Transverse colon (tissue), 4 donors: ENCODE measurements around the gene FAM240B.

Source experiments
- EP300 ChIP-seq: sonication (generic); formaldehyde crosslinking; IDR thresholded peaks from one replicate; pipeline ENCODE4 v1.6.1; 2017; ENCODE audit warnings: antibody characterized with exemption, low read depth
- POLR2A ChIP-seq: fragments of 450-650 bp; IDR thresholded peaks from one replicate; pipeline ENCODE4 v1.6.1; 2016; ENCODE audit warnings: antibody characterized with exemption, mild to moderate bottlenecking, moderate library complexity
- POLR2AphosphoS5 ChIP-seq, 3 donors: sonication (generic); formaldehyde crosslinking; IDR thresholded peaks; one replicate each; pipeline ENCODE4 v1.6.1; 2016; ENCODE audit warnings: antibody characterized with exemption in 3 of 3
- TF ChIP-seq, protein P1 (sequence below), 5 experiments: fragments of 200-600 bp in 3 of 5; fragments of 450-650 bp in 2 of 5; sonication (generic) in 3 of 5; IDR thresholded peaks; 1 replicate in 2 of 5; 2 replicates in 3 of 5; pipeline ENCODE4 v1.5.1; 2016 to 2017; ENCODE audit warnings: antibody characterized with exemption in 5 of 5, inconsistent platforms in 3 of 5, mild to moderate bottlenecking in 2 of 5, moderate library complexity in 1 of 5

DNA sequence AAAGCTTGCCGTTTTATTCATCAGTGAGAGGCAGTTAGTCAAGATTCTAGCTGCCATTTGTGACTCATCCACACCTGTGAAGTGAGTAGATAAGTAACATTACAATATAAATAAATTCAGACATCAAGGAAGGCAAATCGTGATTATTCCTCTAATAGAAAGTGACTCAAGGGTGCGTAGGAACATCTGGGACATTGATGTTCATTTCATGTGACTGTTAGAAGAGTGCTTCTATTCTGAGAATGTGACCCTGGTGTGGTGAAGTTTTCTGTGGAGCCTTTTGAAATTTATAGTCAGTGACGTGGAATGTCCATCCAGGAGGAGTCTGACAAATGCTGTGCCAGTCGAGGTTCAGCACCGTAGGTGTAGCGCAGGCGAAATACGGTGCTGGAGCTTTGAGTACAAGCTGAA, 48.4 kb upstream of the FAM240B start:
- no peak for TF ChIP-seq EP300
- TF ChIP-seq, protein P1, sequence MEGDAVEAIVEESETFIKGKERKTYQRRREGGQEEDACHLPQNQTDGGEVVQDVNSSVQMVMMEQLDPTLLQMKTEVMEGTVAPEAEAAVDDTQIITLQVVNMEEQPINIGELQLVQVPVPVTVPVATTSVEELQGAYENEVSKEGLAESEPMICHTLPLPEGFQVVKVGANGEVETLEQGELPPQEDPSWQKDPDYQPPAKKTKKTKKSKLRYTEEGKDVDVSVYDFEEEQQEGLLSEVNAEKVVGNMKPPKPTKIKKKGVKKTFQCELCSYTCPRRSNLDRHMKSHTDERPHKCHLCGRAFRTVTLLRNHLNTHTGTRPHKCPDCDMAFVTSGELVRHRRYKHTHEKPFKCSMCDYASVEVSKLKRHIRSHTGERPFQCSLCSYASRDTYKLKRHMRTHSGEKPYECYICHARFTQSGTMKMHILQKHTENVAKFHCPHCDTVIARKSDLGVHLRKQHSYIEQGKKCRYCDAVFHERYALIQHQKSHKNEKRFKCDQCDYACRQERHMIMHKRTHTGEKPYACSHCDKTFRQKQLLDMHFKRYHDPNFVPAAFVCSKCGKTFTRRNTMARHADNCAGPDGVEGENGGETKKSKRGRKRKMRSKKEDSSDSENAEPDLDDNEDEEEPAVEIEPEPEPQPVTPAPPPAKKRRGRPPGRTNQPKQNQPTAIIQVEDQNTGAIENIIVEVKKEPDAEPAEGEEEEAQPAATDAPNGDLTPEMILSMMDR (IDR thresholded peaks at IDR 0.05), result no peak
- no peak for TF ChIP-seq POLR2A
- TF ChIP-seq POLR2AphosphoS5 (IDR thresholded peaks at IDR 0.05), result no peak
